Left ventricle myocardium inferior (tissue), 1 donor: ENCODE data around the gene ADGRL4. TPM values are rescaled to one million over a fixed set of nuclear protein-coding genes. Genes with fewer than 3 reads are reported as not detected.

Experiments used
- DNase-seq: peaks from one replicate; pipeline ENCODE4 v3.0.0-alpha.2; 2020
- H3K27ac ChIP-seq: fragments of 200-600 bp; replicated peaks from 2 replicates; pipeline ENCODE4 v1.8.0; 2021
- H3K27me3 ChIP-seq: fragments of 200-600 bp; 2 replicates; pipeline ENCODE4 v1.8.0; 2021; ENCODE audit warnings: low read depth
- H3K36me3 ChIP-seq: fragments of 200-600 bp; 2 replicates; pipeline ENCODE4 v1.8.0; 2021
- H3K4me1 ChIP-seq: fragments of 200-600 bp; 2 replicates; pipeline ENCODE4 v1.8.0; 2021
- H3K4me3 ChIP-seq: fragments of 200-600 bp; 2 replicates; pipeline ENCODE4 v1.8.0; 2021; ENCODE audit warnings: mild to moderate bottlenecking, moderate library complexity
- H3K9me3 ChIP-seq: fragments of 200-600 bp; replicated peaks from 2 replicates; pipeline ENCODE4 v1.8.0; 2021
- intact Hi-C: fragments of 100-400 bp; cut with micrococcal nuclease; formaldehyde crosslinking; loops from one replicate; pipeline ENCODE4 v1.11.0; 2022
- total RNA-seq: library from RNA; stranded (reverse); fragmentation: NEBNext Ultra II Directional; extraction: Animal tissue kit (Norgen Biotek cat#: 25700); gene quantifications from one replicate; pipeline ENCODE4 v1.2.1, GENCODE V29; 2021
- TF ChIP-seq, protein P1 (sequence below): fragments of 200-600 bp; IDR thresholded peaks from 2 replicates; pipeline ENCODE4 v1.8.0; 2021; ENCODE audit warnings: antibody characterized with exemption, mild to moderate bottlenecking, borderline replicate concordance
- donor health status: DM: no; HTN: yes; CAD: no; lungs with severe emphysema.

Gene ADGRL4
- total RNA-seq, 1 donor from 2014 or later, result 19.3 TPM

- TF ChIP-seq, protein P1, sequence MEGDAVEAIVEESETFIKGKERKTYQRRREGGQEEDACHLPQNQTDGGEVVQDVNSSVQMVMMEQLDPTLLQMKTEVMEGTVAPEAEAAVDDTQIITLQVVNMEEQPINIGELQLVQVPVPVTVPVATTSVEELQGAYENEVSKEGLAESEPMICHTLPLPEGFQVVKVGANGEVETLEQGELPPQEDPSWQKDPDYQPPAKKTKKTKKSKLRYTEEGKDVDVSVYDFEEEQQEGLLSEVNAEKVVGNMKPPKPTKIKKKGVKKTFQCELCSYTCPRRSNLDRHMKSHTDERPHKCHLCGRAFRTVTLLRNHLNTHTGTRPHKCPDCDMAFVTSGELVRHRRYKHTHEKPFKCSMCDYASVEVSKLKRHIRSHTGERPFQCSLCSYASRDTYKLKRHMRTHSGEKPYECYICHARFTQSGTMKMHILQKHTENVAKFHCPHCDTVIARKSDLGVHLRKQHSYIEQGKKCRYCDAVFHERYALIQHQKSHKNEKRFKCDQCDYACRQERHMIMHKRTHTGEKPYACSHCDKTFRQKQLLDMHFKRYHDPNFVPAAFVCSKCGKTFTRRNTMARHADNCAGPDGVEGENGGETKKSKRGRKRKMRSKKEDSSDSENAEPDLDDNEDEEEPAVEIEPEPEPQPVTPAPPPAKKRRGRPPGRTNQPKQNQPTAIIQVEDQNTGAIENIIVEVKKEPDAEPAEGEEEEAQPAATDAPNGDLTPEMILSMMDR, result no peak
- H3K27me3 ChIP-seq, result no peaks in the 10 kb centered on the region
- intact Hi-C loops, result no loop called here
- DNase-seq, result no peak
- H3K9me3 ChIP-seq, result peaks cover 2% of the 10 kb centered on the region
- no peaks in the 10 kb centered on the region for H3K4me1 ChIP-seq
- no peaks in the 10 kb centered on the region for H3K36me3 ChIP-seq
- H3K27ac ChIP-seq, result no peak overlapping the region
- H3K4me3 ChIP-seq, result no peak overlapping the region
These were observed 36.0 kb upstream of the ADGRL4 start for GRCh38 chr1:79042539-79042938.

GRCh38 chr1:79042117-79042516 lies 35.6 kb upstream of the ADGRL4 start:
- Histone ChIP-seq H3K9me3 (peaks cover 6% of the 10 kb centered on the region), H3K4me3 (no peak overlapping the region), H3K36me3 (no peaks in the 10 kb centered on the region), H3K4me1 (no peaks in the 10 kb centered on the region), H3K27ac (no peak overlapping the region), H3K27me3 (no peaks in the 10 kb centered on the region)
- TF ChIP-seq, protein P1, result no peak
- intact Hi-C loops, result no loop called here
- DNase-seq, result no peak

GRCh38 chr1:79041666-79042065 lies 35.1 kb upstream of the ADGRL4 start:
- Histone ChIP-seq H3K9me3 (peaks cover 11% of the 10 kb centered on the region), H3K36me3 (no peaks in the 10 kb centered on the region), H3K4me3 (no peak overlapping the region), H3K27me3 (no peaks in the 10 kb centered on the region), H3K27ac (no peak overlapping the region), H3K4me1 (no peaks in the 10 kb centered on the region)
- intact Hi-C loops, result no loop called here
- DNase-seq, result no peak
- TF ChIP-seq, protein P1, result no peak

GRCh38 chr1:79040424-79041082 lies 34.0 kb upstream of the ADGRL4 start:
- no peaks in the 10 kb centered on the region for H3K27me3 ChIP-seq
- H3K9me3 ChIP-seq, result peaks cover 13% of the 10 kb centered on the region
- peak overlapping the region; percentile 61 for H3K27ac ChIP-seq
- TF ChIP-seq, protein P1, result no peak
- no peaks in the 10 kb centered on the region for H3K4me1 ChIP-seq
- peak overlapping the region; percentile 57 for H3K4me3 ChIP-seq
- intact Hi-C loops, result no loop called here
- DNase-seq, result no peak
- no peaks in the 10 kb centered on the region for H3K36me3 ChIP-seq

DNA sequence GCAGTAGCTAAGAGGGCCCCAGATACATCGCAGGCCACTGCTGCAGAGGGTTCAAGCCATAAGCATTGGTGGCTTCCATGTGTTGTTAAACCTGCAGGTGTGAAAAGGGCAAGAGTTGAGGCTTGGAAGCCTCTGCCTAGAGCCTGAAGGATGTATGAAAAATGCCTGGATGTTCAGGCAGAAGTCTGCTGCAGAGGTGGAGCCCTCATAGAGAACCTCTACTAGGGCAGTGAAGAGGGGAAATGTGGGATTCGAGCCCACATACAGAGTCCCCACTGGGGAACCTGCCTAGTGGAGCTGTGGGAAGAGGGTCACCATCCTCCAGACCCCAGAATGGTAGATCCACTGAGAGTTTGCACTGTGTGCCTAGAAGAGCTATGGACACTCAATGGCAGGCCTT lies 30.6 kb upstream of the ADGRL4 start:
- TF ChIP-seq, protein P1, result no peak
- no peaks in the 10 kb centered on the region for H3K27me3 ChIP-seq
- intact Hi-C loops, result no loop called here
- no peaks in the 10 kb centered on the region for H3K36me3 ChIP-seq
- no peak overlapping the region for H3K27ac ChIP-seq
- peaks cover 13% of the 10 kb centered on the region for H3K9me3 ChIP-seq
- H3K4me1 ChIP-seq, result no peaks in the 10 kb centered on the region
- no peak overlapping the region for H3K4me3 ChIP-seq
- DNase-seq, result no peak

DNA sequence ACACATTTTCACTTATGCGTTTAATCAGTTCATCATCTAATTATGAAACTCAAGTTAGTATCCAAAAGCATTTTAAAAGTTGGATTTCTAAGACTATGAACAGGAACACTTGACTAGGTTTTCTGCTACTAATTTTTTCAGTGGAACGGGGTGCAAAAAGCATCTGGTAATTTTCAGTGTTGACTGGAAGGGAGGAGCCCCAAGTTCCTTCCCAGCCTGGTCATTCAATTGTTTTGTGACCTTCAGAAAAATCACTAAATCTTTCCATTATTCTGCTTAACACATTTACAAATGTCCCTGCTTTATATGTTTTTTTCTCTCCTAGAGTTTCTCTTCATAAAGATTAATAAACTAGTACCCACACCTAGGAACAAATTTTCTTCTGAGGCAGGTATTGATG lies 6.0 kb upstream of the ADGRL4 start:
- TF ChIP-seq, protein P1, result no peak
- H3K4me1 ChIP-seq, result peaks cover 7% of the 10 kb centered on the region
- H3K27ac ChIP-seq, result peak overlapping the region; percentile 41
- no peak for DNase-seq
- intact Hi-C loops, result no loop called here
- no peaks in the 10 kb centered on the region for H3K27me3 ChIP-seq
- H3K9me3 ChIP-seq, result peaks cover 13% of the 10 kb centered on the region
- no peak overlapping the region for H3K4me3 ChIP-seq
- H3K36me3 ChIP-seq, result no peaks in the 10 kb centered on the region
